LNCAP (cell line): ENCODE measurements around the gene MAN1C1.

ENCODE experiments used
- CTCF ChIP-seq: fragments of 450-650 bp; IDR thresholded peaks from 2 replicates; pipeline ENCODE4 v1.5.1; 2017; ENCODE audit warnings: mild to moderate bottlenecking

The MAN1C1 gene

GRCh38 chr1:25577134-25577920 lies 39.3 kb upstream of the MAN1C1 start:
- no peak for TF ChIP-seq CTCF

DNA sequence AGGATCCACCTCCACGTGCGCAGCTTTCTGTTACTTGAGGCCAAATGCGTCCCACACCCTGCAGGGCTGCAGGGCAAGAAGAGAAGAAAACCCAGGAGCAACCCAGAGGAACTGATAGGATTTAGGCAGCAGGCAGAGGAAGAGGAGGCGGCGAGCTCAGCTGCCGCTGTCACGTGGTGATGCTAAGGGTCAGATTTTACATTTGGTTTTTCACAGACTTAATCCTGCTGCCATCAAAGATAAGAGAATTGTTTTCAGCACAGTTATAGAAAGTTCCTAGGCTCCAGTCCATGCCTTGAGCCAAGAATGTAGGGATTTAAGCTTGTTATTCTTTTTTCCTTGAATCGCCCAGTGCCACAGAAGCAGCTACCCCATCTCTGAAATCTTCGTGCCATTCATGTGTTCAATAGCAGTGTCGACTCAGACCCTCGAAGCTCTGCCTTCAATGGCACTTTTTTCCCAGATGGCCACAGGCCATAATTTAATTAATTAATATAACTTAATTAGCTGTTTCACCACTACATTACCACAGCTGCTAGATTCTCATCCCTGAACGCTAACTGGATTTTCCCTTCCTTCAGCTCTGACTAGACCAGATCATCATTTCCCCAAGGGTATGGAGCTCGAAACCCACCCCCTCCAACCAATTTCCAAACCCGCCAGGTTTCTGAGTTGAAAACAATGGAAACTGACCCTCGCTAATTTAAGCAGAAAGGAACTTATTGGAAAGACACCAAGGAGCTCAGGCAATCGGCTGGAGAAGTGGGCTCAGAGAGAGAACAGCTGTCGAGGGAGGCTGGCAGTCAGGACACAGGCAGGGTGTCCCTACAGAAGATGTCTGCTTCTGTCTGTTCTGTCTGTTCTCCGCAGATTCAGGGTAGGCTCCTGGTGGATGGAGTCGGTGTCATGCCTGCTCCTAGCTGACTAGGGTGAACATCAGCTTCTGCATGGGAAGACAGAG lies 37.0 kb upstream of the MAN1C1 start:
- no peak for TF ChIP-seq CTCF

DNA sequence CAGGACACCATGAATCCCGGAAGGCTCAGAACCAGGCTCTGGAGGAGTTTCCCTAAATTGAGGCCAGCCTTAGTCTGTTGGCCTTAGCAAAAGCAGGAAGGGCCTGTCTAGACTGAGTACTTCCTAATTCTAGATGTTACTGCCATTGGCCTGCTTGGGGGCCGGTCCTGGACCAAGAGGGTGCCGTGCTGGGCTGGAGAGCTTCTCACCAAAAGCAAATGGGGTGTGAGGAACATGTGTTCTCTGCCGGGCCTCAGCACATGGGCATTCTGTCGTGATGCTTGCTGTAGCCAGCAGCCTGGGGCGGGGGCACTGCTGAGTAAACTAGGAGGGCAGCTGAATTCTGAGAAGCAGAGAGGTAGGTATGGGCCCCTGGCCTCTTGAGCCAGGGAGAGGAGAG lies 35.7 kb upstream of the MAN1C1 start:
- no peak for TF ChIP-seq CTCF

DNA sequence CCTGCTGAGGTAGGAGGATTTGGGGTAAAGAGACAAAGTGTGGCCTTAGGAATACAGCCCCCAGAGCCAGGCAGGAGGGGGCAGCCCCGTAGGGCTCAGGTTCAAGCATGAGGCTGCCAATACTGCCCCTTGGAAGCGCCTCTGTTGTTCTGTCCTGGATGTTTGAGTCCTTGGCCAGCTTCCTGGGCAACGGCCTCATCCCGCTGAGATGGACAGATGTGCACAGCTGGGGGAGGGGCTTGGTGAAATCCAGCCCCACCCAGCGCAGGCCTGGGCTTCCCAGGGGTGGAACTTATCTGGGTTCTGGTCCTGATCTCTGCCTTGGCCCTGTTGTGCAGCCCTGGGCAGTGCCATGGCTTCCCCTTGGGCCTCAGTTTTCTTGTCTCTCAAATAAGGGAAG lies 34.8 kb upstream of the MAN1C1 start:
- TF ChIP-seq CTCF = no peak

GRCh38 chr1:25583519-25584370 lies 32.8 kb upstream of the MAN1C1 start:
- TF ChIP-seq CTCF = no peak

GRCh38 chr1:25586181-25586588 lies 30.4 kb upstream of the MAN1C1 start:
- no peak for TF ChIP-seq CTCF

DNA sequence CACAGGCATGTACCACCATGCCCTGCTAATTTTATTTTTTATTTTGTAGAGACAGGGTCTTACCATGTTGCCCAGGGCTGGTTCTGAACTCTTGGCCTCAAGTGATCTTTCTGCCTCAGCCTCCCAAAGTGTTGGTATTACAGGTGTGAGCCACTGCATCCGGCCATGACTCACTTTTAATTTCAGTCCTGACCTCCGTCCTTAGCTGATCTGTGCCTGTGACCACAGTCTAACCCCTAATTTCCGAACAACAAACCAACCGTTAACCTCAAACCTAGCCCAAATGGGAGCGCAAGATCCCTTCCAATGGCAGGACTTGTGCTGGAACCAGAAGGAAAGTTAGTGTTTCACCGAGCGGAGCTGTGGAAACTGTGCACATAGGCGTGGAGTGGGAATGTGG lies 29.3 kb upstream of the MAN1C1 start:
- TF ChIP-seq CTCF = no peak
